ENCODE data around the gene NAPG. TPM values are rescaled to one million over a fixed set of nuclear protein-coding genes. Genes with fewer than 3 reads are reported as not detected.
A peak's percentile ranks its signal among the peaks of the same experiment; 100 is the strongest.
"Not testable (repeated sequence)": the region's sequence is repeated elsewhere in the genome, so short reads cannot be mapped to it uniquely, and the experiment has no call there.

The NAPG gene
- total RNA-seq, 2 donors from 2014 or later: 27.3 to 31.2 TPM

DNA sequence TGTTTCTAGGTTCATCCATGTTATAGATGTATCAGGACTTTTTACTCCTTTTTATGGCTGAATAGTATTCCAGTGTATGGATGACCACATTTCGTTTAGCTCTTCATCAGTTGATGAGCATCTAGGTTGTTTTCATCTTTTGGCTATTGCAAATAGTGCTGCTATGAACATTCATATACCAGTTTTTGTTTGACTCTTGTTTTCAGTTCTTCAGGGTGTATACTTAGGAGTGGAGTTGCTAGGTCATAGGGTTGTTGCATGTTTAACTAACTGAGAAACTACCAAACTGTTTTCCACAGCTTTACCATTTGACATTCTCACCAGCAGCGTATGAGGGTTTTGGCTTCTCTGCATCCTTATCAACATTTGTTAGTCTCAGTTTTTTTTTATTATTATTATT, 25.8 kb upstream of the NAPG start:
- Mint-ChIP-seq H3K27ac (no peak overlapping the region), H3K9me3 (peaks cover 3 to 10% of the 10 kb centered on the region in 2 donors), H3K36me3 (peaks cover 0 to 6% of the 10 kb centered on the region in 2 donors)
- no peak for DNase-seq (ENCODE audit: low spot score in 2 of 2)
- ATAC-seq: peak in 1 of 2 donors; percentile 72

DNA sequence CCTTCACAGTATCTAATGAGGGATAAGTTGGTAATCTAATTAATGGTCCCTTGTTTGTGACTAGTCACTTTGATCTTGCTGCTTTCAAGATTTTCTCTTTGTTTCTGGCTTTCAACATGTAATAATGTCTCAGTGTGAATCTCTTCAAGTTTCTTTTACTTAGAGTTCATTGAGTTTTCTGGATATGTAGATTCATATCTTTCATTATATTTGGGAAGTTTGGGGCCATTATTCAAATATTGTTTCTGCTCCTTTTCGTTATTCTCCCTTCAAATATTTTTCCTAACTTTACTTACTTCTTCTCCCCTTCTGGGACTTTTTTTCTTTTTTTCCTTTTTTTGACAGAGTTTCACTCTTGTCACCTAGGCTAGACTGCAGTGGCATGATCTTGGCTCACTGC, 21.1 kb upstream of the NAPG start:
- ATAC-seq (no peak), DNase-seq (ENCODE audit: low spot score in 2 of 2) (no peak)
- H3K9me3 Mint-ChIP-seq: peaks cover 13 to 23% of the 10 kb centered on the region in 2 donors
- no peak overlapping the region for H3K27ac Mint-ChIP-seq
- H3K36me3 Mint-ChIP-seq: peaks cover 20 to 21% of the 10 kb centered on the region in 2 donors

DNA sequence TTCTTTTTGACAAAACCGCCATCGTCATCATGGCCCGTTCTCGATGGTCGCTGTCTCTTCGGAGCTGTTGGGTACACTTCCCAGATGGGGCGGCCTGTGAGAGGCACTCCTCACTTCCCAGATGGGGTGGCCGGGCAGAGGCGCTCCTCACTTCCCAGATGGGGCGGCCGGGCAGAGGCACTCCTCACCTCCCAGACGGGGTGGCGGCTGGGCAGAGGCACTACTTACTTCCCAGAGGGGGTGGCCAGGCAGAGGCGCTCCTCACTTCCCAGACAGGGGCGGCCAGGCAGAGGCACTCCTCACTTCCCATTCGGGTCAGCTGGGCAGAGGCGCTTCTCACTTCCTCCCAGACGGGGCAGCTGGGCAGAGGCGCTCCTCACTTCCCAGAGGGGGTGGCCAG, 19.9 kb upstream of the NAPG start:
- DNase-seq (ENCODE audit: low spot score in 2 of 2); H3K27ac Mint-ChIP-seq; ATAC-seq: not testable (repeated sequence)
- Mint-ChIP-seq H3K36me3 (peaks cover 20 to 21% of the 10 kb centered on the region in 2 donors), H3K9me3 (peaks cover 10 to 23% of the 10 kb centered on the region in 2 donors)

DNA sequence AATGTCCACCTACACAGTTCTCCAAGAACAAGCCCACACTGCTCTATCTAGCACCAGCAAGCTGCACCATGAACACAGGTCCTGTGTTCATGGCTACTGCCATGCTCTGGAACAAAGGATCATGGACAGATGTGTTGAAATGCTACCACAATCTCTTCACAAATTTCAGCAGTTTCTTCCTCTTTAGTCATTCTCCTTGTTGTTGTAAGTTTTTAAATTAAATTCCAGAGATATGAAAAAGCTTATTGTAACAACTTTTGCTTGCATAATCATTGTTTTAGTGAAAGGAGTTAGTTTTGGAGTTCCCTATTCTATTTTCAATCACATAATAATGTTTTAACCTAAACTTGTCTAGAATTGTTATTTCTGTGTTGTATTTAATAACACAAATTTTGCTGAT, 17.2 kb upstream of the NAPG start:
- Mint-ChIP-seq H3K36me3 (peaks cover 20 to 21% of the 10 kb centered on the region in 2 donors), H3K9me3 (peaks cover 10 to 19% of the 10 kb centered on the region in 2 donors), H3K27ac (no peak overlapping the region)
- ATAC-seq: no peak
- no peak for DNase-seq (ENCODE audit: low spot score in 2 of 2)

DNA sequence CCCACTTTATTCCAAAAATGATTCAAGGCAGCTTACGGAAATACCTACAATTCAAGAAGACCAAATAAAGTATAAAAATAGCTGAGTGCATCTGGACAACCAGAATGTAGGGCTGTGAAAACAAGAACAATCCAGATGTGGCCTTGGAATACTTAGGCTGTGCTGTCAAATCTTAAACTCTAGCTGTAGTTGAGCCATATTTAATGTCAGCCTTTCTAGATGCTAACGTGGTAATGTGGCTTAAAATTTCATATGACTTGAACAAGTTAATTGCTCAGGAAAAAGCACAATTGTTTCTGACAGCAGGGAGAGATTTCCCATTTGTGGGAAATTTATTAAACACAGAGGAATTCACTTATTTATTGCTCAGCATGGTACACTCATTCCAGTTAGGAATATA, 14.6 kb upstream of the NAPG start:
- peaks cover 12 to 21% of the 10 kb centered on the region in 2 donors for H3K36me3 Mint-ChIP-seq
- DNase-seq (ENCODE audit: low spot score in 2 of 2) (no peak), ATAC-seq (no peak)
- peaks cover 10 to 13% of the 10 kb centered on the region in 2 donors for H3K9me3 Mint-ChIP-seq
- no peak overlapping the region for H3K27ac Mint-ChIP-seq

DNA sequence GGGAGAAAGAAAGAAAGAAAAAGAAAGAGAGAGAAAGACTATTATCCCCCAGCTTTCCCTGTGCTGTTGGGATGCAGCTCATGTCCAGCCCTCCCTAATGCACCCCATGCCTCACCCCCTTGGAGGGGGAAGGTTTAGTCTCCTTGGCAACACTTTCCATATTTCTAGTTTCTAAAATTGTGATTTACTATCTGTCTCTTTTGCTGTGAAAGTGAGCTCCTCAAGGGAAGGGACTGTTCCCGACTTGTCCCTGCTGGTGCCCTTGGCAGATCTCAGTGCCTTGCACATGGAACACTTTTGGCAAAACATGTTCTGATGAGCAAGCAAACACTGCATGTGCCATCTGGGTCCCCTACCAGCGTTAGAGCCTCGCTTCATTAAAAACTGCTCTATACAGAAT, 11.7 kb upstream of the NAPG start:
- Mint-ChIP-seq H3K9me3 (no peaks in the 10 kb centered on the region), H3K36me3 (peaks cover 0 to 6% of the 10 kb centered on the region in 2 donors), H3K27ac (no peak overlapping the region)
- ATAC-seq (no peak), DNase-seq (ENCODE audit: low spot score in 2 of 2) (no peak)

DNA sequence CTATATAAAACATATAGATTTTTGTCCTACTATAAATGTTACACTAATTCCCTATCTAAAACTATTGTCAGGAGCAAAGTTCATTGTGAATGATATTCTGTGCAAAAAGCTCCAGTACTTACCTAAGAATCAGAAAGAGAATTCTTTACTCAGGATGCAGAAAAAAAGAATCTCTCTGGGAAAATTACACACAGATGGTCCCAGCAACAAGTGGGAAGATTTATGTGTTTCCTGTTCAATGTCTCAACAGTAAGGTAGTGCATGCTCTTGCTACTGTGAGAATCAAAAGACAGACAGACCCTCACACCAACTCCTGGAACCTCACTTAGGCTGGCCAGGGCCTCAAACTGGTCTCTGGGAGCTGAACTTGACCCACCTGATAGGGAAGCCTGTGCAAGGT, 11.2 kb upstream of the NAPG start:
- H3K9me3 Mint-ChIP-seq: no peaks in the 10 kb centered on the region
- ATAC-seq (no peak), DNase-seq (ENCODE audit: low spot score in 2 of 2) (no peak)
- H3K36me3 Mint-ChIP-seq: peaks cover 0 to 6% of the 10 kb centered on the region in 2 donors
- H3K27ac Mint-ChIP-seq: no peak overlapping the region

DNA sequence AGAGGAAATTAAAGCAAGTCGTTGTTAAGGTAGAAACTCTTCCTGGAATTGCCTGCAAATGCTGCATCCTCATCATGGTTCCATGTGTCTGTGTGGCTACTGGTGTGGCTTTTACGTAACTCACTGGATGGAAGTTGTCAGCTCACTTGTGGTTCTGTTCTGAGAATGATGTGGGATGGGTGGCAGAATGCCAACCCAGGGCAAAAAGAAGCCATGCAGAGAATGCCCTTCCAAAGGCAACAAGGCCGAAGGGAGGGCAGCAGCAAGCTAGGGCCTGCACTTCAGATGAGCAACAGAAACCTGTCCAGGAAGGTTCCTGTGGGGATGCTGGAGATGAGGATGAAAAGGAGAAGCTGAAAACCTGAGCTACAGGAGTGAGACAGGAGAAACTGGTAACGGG, 10.4 kb upstream of the NAPG start:
- peaks cover 0 to 6% of the 10 kb centered on the region in 2 donors for H3K36me3 Mint-ChIP-seq
- no peak overlapping the region for H3K27ac Mint-ChIP-seq
- DNase-seq (ENCODE audit: low spot score in 2 of 2) (no peak), ATAC-seq (no peak)
- no peaks in the 10 kb centered on the region for H3K9me3 Mint-ChIP-seq

DNA sequence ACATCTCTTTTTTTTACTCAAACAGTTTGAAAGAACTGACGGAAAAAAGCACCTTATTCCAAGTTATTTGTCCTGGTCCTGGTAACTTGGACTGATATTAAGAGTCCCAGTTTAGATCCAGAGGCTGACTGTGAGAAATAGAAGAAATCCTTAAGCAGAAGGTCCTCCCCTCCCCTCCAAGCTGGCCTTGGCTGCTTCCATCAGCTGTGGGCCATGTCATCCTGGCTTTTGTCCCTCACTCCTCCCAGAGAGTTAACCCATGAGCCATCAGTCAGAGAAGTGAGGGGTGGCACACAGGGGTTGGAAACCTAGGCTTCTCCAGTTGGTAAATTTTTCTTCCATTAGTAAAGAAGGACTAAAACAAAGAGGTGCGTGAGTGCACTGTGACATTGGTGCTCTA, 9.7 kb upstream of the NAPG start:
- Mint-ChIP-seq H3K27ac (no peak overlapping the region), H3K9me3 (no peaks in the 10 kb centered on the region), H3K36me3 (peaks cover 0 to 6% of the 10 kb centered on the region in 2 donors)
- ATAC-seq (no peak), DNase-seq (ENCODE audit: low spot score in 2 of 2) (no peak)

DNA sequence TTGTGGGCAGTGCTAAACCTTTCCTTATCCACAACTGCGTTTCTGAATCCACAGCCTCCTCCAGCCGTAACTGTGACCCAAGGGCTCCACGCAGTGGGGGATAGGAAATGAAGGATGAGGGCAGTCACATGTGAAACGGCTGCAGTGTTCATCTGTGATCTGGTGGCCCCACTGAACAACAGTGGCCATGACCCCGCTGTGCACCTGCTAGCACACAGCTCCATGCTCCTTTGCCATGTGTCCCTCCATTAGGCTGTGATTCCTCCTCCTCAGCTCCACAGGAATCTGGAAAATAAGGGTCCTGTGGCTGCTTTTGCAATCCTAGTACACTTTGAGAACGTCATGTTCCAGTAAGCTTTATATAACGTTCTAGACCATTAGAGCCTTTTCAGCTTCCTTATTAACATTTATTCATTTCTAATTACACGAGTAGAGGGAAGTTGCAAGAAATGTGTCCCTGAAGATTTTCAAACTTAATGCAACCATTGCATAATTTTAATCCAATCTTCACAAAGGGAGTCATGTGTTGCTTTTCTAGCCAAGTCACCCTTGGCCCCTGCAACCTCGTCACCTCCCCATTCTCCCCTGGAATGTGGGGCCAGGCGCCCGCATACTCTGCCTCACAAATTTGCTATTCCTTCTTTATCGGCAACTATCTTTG, 7.1 kb upstream of the NAPG start:
- no peak for DNase-seq (ENCODE audit: low spot score in 2 of 2)
- ATAC-seq: no peak
- Mint-ChIP-seq H3K9me3 (no peaks in the 10 kb centered on the region), H3K36me3 (peaks cover 0 to 6% of the 10 kb centered on the region in 2 donors), H3K27ac (no peak overlapping the region)

DNA sequence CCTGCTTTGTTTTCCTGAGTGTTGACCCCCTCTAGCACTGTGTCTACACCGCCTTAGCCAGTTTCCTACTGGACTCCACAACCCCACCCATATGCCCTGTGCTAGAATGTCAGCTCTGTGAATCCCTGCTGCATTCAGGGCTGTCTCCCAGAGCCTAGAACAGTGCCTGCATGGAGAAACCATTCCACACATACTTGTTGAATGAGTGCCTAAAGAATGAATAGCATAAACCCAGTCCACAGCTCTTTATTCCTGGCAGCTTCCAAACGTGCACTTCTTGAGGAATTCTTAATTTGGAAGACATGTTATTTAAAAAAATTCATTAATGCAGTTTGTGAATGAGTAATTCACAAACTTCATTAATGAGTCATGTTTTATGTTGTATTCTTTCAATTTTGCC, 6.5 kb upstream of the NAPG start:
- no peak for ATAC-seq
- H3K27ac Mint-ChIP-seq: no peak overlapping the region
- H3K36me3 Mint-ChIP-seq: peaks cover 0 to 6% of the 10 kb centered on the region in 2 donors
- no peaks in the 10 kb centered on the region for H3K9me3 Mint-ChIP-seq
- no peak for DNase-seq (ENCODE audit: low spot score in 2 of 2)

DNA sequence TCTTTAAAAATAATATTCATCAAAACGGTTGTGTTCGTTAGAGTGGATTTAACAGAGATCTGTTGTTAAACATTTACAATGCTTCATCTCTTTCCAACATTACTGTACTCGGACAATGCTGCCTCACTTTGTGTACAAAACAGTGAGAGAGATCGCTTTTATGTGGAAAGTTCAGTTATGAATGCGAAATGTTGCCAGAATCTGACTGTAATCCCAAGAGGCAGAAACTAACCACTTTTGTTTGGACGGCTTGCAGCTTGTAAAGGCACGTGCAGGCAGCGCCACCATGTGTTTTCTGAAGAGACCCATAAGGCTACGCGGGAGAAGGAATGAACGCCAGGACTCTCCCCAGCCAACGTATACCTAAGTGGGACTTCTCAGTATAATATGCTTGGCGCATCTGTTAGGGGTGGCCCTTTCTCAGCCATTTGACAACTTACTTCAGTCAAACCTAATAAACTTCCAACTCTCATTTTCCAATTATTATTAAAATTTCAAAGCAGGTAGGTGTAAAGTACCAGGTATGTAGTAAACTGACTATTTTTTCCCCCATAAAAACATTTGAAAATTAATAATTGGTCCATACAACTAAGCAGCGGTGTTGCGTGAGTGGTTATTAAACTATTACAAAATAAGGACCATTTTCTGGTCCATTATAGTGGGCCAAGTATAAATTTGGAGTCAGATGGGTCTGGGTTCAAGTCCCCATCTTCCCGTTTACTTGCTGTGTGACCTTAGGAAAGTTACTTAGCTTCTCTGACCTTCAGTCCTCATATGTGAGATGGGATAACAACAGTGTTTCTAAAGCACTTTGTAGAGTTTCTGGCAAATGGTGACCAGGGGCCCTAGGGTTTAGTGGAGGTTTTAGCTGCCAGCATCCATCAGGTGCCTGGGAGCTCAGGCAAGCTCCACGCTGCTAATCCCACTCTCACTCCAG, 5.6 kb upstream of the NAPG start:
- Mint-ChIP-seq H3K36me3 (peaks cover 0 to 6% of the 10 kb centered on the region in 2 donors), H3K9me3 (no peaks in the 10 kb centered on the region), H3K27ac (no peak overlapping the region)
- DNase-seq (ENCODE audit: low spot score in 2 of 2): peak in 1 of 2 donors; percentile 62
- peak; percentile 85 to 91 for ATAC-seq

DNA sequence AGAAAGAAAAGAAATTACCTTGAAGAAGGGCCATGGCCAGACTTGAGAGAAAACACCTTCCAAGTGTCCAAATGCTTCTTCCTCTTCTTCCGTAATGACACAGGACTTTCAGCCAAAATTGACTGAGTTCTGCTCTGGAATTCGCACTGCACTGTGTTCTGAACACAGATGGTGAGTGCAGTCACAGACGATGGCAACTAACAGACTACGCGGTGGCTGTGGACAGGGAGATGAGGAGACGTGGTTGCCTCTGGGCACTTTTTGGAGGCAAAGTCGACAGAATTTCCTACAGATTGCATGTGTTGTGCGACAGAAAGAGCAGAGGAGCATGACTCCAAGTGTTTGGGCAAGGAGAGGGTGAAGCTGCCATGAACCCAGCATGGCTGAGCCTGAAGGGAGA, 4.3 kb upstream of the NAPG start:
- Mint-ChIP-seq H3K9me3 (no peaks in the 10 kb centered on the region), H3K36me3 (peaks cover 0 to 10% of the 10 kb centered on the region in 2 donors), H3K27ac (no peak overlapping the region)
- no peak for DNase-seq (ENCODE audit: low spot score in 2 of 2)
- no peak for ATAC-seq

DNA sequence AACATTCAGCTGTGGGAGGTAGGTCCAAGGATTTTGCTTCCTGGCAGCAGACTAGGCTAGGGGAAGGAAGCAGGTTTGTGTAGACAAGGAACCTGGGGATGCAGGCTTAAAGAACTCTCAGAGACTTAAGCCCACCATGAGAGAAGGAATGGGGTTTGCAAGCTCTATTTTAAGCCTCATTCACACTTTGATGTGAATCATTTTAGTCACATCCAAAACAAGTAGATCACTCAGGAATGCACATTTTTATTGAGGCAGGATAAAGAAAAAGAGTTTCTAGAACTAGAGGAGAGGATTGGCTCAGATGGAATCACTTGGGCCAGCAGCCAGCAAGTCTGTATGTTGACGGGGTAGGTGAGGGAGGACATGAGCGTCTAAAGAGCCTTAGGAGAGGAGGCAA, 3.3 kb upstream of the NAPG start:
- ATAC-seq: no peak
- no peaks in the 10 kb centered on the region for H3K9me3 Mint-ChIP-seq
- no peak for DNase-seq (ENCODE audit: low spot score in 2 of 2)
- peaks cover 0 to 6% of the 10 kb centered on the region in 2 donors for H3K36me3 Mint-ChIP-seq
- H3K27ac Mint-ChIP-seq: no peak overlapping the region

DNA sequence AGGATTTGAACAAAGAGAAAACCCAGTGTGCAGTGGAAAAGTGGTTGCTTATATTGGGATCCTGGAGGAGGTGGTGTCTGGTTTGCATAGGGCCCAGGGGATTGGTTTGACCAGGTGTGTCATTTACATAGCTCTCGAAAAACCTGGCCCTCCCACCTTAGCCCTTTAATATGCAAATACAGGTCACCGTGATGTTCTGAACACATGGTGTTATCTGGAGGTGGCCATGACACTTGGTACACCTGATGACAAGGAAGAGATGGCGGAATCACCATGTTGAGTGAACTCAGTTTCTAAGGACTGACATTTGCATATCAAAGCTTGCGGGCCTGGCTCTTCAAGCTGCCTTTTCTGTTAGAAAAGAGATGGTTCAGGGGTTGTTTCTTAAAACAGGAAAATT, 2.3 kb upstream of the NAPG start:
- H3K27ac Mint-ChIP-seq: no peak overlapping the region
- no peaks in the 10 kb centered on the region for H3K9me3 Mint-ChIP-seq
- ATAC-seq (no peak), DNase-seq (ENCODE audit: low spot score in 2 of 2) (no peak)
- peaks cover 0 to 5% of the 10 kb centered on the region in 2 donors for H3K36me3 Mint-ChIP-seq

DNA sequence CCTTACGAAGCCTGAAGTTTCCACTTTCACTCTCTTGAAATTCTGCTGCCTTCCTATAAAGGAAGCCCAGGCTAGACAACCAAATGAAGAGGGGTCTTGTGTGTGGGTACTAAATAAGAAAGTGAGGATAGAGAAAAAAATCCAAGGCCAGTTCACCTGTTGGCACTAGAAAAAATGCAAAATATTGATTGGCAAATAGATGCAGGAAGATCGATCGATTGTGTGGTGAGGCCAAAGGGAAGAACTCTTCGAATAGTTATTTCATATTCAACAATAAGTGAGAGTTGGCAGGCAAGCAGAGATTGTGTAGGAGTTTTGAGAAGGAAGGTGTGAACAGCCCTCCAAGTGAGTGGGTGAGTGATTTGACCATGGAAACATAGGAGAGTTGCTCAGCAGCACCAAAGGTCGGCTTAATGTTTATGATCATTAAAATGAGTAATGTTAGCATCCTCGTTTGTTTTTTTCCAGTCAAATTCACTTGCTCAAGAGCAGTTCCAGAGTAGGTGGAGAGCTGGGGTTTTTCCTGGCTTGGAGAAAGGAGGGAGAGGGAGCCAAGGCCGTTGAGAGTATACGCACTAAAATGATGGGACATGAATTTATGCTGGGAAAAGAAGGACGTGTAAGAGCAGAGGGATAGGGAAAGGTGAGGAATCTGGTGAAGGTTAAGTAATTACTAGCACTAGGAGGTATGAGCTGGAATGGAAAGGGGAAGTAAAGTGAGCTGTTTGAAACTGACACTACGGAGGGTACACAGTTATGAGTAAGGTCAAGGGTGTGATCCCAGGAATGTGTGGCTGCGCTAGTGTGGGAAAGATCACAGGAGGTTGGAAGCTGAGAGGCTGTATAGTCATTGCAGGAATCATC, 1.1 kb upstream of the NAPG start:
- no peak for ATAC-seq
- Mint-ChIP-seq H3K27ac (peak overlapping the region; percentile 39 to 95), H3K36me3 (peaks cover 0 to 5% of the 10 kb centered on the region in 2 donors), H3K9me3 (no peaks in the 10 kb centered on the region)
- DNase-seq (ENCODE audit: low spot score in 2 of 2): no peak

DNA sequence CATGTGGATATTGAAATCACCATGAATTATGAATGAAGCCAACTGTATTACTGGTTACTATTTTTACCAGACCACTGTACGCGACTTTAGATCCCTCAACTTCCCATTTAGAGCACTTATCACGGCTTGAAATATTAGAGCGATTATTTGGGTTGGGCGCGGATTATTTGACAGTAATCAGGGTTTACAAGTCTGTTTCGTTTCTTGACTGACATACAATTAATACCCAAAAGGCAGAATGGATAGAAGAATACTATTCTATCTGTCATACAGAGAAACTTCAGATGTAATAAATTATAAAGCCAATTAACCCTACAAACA, 496 bp upstream of the NAPG start:
- H3K9me3 Mint-ChIP-seq: no peaks in the 10 kb centered on the region
- DNase-seq (ENCODE audit: low spot score in 2 of 2) (no peak), ATAC-seq (no peak)
- peaks cover 0 to 5% of the 10 kb centered on the region in 2 donors for H3K36me3 Mint-ChIP-seq
- peak overlapping the region in 1 of 2 donors; percentile 95 for H3K27ac Mint-ChIP-seq
